ENCODE measurements around the gene CEP350. TPM values are rescaled to one million over a fixed set of nuclear protein-coding genes. Genes with fewer than 3 reads are reported as not detected.

CEP350 gene
- total and polyA plus RNA-seq, 2 of the 4 experiments (the other 2 are of a cell fraction) = 5.0 to 36.4 TPM

DNA sequence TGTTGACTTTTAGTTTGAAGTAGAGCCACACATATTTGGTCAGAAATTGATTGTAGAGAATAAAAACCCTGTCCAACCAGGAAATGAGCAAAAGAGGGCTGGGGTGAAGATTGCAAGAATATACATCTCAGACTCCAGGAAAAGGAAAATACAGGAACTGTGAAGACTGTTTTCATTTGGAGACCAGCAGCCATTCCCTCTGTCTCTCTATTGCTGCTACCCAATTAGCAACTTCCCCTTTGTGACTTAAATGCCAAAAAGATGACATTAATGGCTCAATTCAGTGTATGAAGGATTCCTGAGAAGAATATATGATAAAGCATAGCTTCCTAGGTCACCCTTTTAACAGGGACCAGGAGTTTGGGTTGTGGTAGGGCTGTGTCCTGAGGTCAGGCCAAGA, 31.6 kb upstream of the CEP350 start:
- in situ Hi-C loops (cut with MboI; ENCODE audit: low sequenced_read_pairs) (no loop called here), dilution Hi-C loops (cut with HindIII; ENCODE audit: low sequenced_read_pairs, unreplicated experiment) (no loop called here), intact Hi-C loops (cut with micrococcal nuclease) (loop anchor here (5.0 kb wide), 1 partner anchor 81 kb away; no protein-coding TSS in a partner anchor)
- H3K23ac ChIP-seq (ENCODE audit: low read depth, low read length) = no peak overlapping the region
- no peaks in the 10 kb centered on the region; the same call in 1 of the 2 replicates for H3K9me1 ChIP-seq (ENCODE audit: insufficient read depth, low read length)
- TF ChIP-seq, protein P1, sequence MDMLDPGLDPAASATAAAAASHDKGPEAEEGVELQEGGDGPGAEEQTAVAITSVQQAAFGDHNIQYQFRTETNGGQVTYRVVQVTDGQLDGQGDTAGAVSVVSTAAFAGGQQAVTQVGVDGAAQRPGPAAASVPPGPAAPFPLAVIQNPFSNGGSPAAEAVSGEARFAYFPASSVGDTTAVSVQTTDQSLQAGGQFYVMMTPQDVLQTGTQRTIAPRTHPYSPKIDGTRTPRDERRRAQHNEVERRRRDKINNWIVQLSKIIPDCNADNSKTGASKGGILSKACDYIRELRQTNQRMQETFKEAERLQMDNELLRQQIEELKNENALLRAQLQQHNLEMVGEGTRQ (IDR thresholded peaks at IDR 0.05; ENCODE audit: low read depth, low read length) = no peak
- H2AK9ac ChIP-seq (replicated peaks; ENCODE audit: low read depth, low read length, poor library complexity) = no peak overlapping the region
- no peaks in the 10 kb centered on the region for H3K27me3 ChIP-seq (ENCODE audit: control insufficient read depth, insufficient read depth, low read length)
- H3K4ac ChIP-seq (ENCODE audit: low read depth, low read length) = no peak overlapping the region
- no peak overlapping the region for H2BK120ac ChIP-seq (ENCODE audit: low read depth, low read length)
- ChIA-PET CTCF (interaction anchor here (1.0 kb wide), 1 partner anchor 8 kb away, joined by 3 read pairs; no protein-coding TSS in a partner anchor), POLR2A (ENCODE audit: unreplicated experiment) (no interaction called here)
- H4K91ac ChIP-seq (ENCODE audit: insufficient read depth, low read depth, low read length) = no peak overlapping the region
- H3K79me1 ChIP-seq (ENCODE audit: low read depth in 1 of 2, low read length in 2 of 2) = no peaks in the 10 kb centered on the region
- no TSS peak for BruUV-seq (replicated peaks)
- H2BK20ac ChIP-seq (ENCODE audit: low read depth, low read length) = no peak overlapping the region
- no peak for ATAC-seq (ENCODE audit: low read depth)
- H2AK5ac ChIP-seq (ENCODE audit: low read depth, low read length) = no peak overlapping the region
- no peak overlapping the region for H3K4me2 ChIP-seq (ENCODE audit: low read depth, low read length)
- no peak overlapping the region for H3K18ac ChIP-seq (ENCODE audit: low read depth, low read length)
- no peak for DNase-seq
- no peak overlapping the region for H2BK15ac ChIP-seq (ENCODE audit: low read depth, low read length)
- H3K36me3 ChIP-seq (ENCODE audit: control insufficient read depth, insufficient read depth, low read length) = peaks cover 6% of the 10 kb centered on the region
- no peak overlapping the region for H2BK5ac ChIP-seq (ENCODE audit: low read depth, low read length, poor library complexity, severe bottlenecking)
- no peak overlapping the region for H3K4me3 ChIP-seq (ENCODE audit: insufficient read depth, low read depth, low read length)
- no peak overlapping the region for H3K27ac ChIP-seq (ENCODE audit: insufficient read depth, low read length)
- H4K8ac ChIP-seq (ENCODE audit: low read depth in 2 of 2, low read length in 2 of 2) = no peak overlapping the region
- H3K9me3 ChIP-seq (ENCODE audit: control insufficient read depth, insufficient read depth, low read length) = no peaks in the 10 kb centered on the region
- no peaks in the 10 kb centered on the region for H4K20me1 ChIP-seq (ENCODE audit: insufficient read depth, low read length)
- no peak overlapping the region for H3K56ac ChIP-seq (ENCODE audit: extremely low read depth, insufficient read depth, low read length)
- H3K9ac ChIP-seq (ENCODE audit: low read depth, low read length) = no peak overlapping the region
- no peak overlapping the region for H3K14ac ChIP-seq (replicated peaks; ENCODE audit: low read depth, low read length)
- H4K5ac ChIP-seq (ENCODE audit: low read depth, low read length) = no peak overlapping the region
- H3K4me1 ChIP-seq (ENCODE audit: control insufficient read depth, insufficient read depth, low read length) = peaks cover 3% of the 10 kb centered on the region
- no peak overlapping the region for H2AFZ ChIP-seq (replicated peaks; ENCODE audit: low read length, poor library complexity)
